C4-2B (cell line): ENCODE measurements around the gene TJP1.
A peak's percentile ranks its signal among the peaks of the same experiment; 100 is the strongest.
"Not testable (repeated sequence)": the region's sequence is repeated elsewhere in the genome, so short reads cannot be mapped to it uniquely, and the experiment has no call there.

ENCODE experiments used
- H3K27ac ChIP-seq: fragments of 450-650 bp; 2 replicates; pipeline ENCODE4 v1.5.1; 2017
- CTCF ChIP-seq: fragments of 450-650 bp; conservative IDR thresholded peaks from 2 replicates; pipeline ENCODE4 v1.5.1; 2017; ENCODE audit warnings: mild to moderate bottlenecking
- ZFX ChIP-seq: fragments of 450-650 bp; IDR thresholded peaks from 2 replicates; pipeline ENCODE4 v1.6.1; 2017

Gene TJP1

GRCh38 chr15:29734917-29735572 is 87.2 kb downstream of the TJP1 start:
- TF ChIP-seq ZFX (no peak), CTCF (no peak)
- peak overlapping the region; percentile 81 for H3K27ac ChIP-seq

GRCh38 chr15:29731865-29732264 is 90.4 kb downstream of the TJP1 start:
- TF ChIP-seq CTCF = no peak
- no peak for TF ChIP-seq ZFX

GRCh38 chr15:29730471-29730870 is 91.8 kb downstream of the TJP1 start:
- not testable (repeated sequence) for H3K27ac ChIP-seq

More at GRCh38 chr15:29731865-29732264, 90.4 kb downstream of the TJP1 start:
- H3K27ac ChIP-seq = no peak overlapping the region

GRCh38 chr15:29728418-29728817 is 93.8 kb downstream of the TJP1 start:
- TF ChIP-seq ZFX = no peak
- TF ChIP-seq CTCF = no peak
- no peak overlapping the region for H3K27ac ChIP-seq

- no peak for TF ChIP-seq ZFX
- no peak overlapping the region for H3K27ac ChIP-seq
Measured at GRCh38 chr15:29727871-29728270, 94.4 kb downstream of the TJP1 start.

- TF ChIP-seq CTCF (no peak), ZFX (no peak)
- peak overlapping the region; percentile 62; the same call in 1 of the 2 replicates for H3K27ac ChIP-seq
Measured at GRCh38 chr15:29726553-29726952, 95.7 kb downstream of the TJP1 start.

- TF ChIP-seq ZFX = no peak
- TF ChIP-seq CTCF = no peak
- no peak overlapping the region for H3K27ac ChIP-seq
Measured at GRCh38 chr15:29724026-29724425, 98.2 kb downstream of the TJP1 start.

GRCh38 chr15:29713784-29714183 is 108.5 kb downstream of the TJP1 start:
- H3K27ac ChIP-seq = no peak overlapping the region
- no peak for TF ChIP-seq CTCF
- no peak for TF ChIP-seq ZFX
